Stimulated activated CD8-positive, alpha-beta memory T cell treated with anti-CD3 and anti-CD28 coated beads, Interleukin-7, amount 100 ng/mL, for 1 hour (primary cell): ENCODE data around the gene PRRG3.

Source experiments
- DNase-seq, 2 donors: peaks; one replicate each; pipeline ENCODE4 v3.0.0-alpha.2; 2020; ENCODE audit warnings: low read depth in 2 of 2

Gene PRRG3

GRCh38 chrX:151708821-151709220 lies 13.6 kb downstream of the PRRG3 start:
- no peak for DNase-seq

- no peak for DNase-seq
These were observed 15.2 kb downstream of the PRRG3 start for GRCh38 chrX:151710457-151710856.

- no peak for DNase-seq
These were observed 15.9 kb downstream of the PRRG3 start for GRCh38 chrX:151711154-151711553.

GRCh38 chrX:151711787-151712186 lies 16.5 kb downstream of the PRRG3 start:
- DNase-seq, result no peak

GRCh38 chrX:151712253-151712652 lies 17.0 kb downstream of the PRRG3 start:
- DNase-seq, result no peak

GRCh38 chrX:151713849-151714248 lies 18.6 kb downstream of the PRRG3 start:
- no peak for DNase-seq

GRCh38 chrX:151714362-151714761 lies 19.1 kb downstream of the PRRG3 start:
- DNase-seq, result no peak

- DNase-seq, result no peak
These were observed 20.5 kb downstream of the PRRG3 start, which contains the start of gene FATE1 for GRCh38 chrX:151715752-151716151. TSS of gene FATE1 (plus strand) at chrX:151716035. CDS start at chrX:151716120, 85 bp downstream.

- DNase-seq, result no peak
These were observed 27.1 kb downstream of the PRRG3 start for GRCh38 chrX:151722241-151722846.

- DNase-seq, result no peak
These were observed 28.0 kb downstream of the PRRG3 start for GRCh38 chrX:151723156-151723760.

GRCh38 chrX:151724563-151725337 lies 29.5 kb downstream of the PRRG3 start:
- no peak for DNase-seq

GRCh38 chrX:151725338-151725614 lies 30.0 kb downstream of the PRRG3 start:
- no peak for DNase-seq

- DNase-seq, result no peak
These were observed 31.5 kb downstream of the PRRG3 start for GRCh38 chrX:151726751-151727150.

GRCh38 chrX:151727346-151727745 lies 32.1 kb downstream of the PRRG3 start:
- no peak for DNase-seq

- DNase-seq, result no peak
These were observed 33.9 kb downstream of the PRRG3 start for GRCh38 chrX:151729056-151729725.

- no peak for DNase-seq
These were observed 39.2 kb downstream of the PRRG3 start, which contains the start of gene CNGA2 for GRCh38 chrX:151734446-151734845. TSS of gene CNGA2 (plus strand) at chrX:151734746. CDS start at chrX:151738484, 3,738 bp downstream.

- DNase-seq, result no peak
These were observed 40.0 kb downstream of the PRRG3 start for GRCh38 chrX:151735219-151735618.

- no peak for DNase-seq
These were observed 41.4 kb downstream of the PRRG3 start for GRCh38 chrX:151736685-151737084.

- no peak for DNase-seq
These were observed 42.2 kb downstream of the PRRG3 start for GRCh38 chrX:151737494-151737893.

GRCh38 chrX:151738751-151739150 lies 43.5 kb downstream of the PRRG3 start:
- DNase-seq, result no peak

- DNase-seq, result no peak
These were observed 46.3 kb downstream of the PRRG3 start for GRCh38 chrX:151741606-151742005.

- DNase-seq, result no peak
These were observed 47.1 kb downstream of the PRRG3 start for GRCh38 chrX:151742311-151742710.
